GM12878 (cell line): ENCODE measurements around the gene ITSN1. TPM values are rescaled to one million over a fixed set of nuclear protein-coding genes. Genes with fewer than 3 reads are reported as not detected.

Source experiments
- ATAC-seq: fragments of 200-7000 bp; cut with Tn5 transposase; 3 replicates; pipeline ENCODE4 v1.9.1; 2020; ENCODE audit warnings: mild to moderate bottlenecking, moderate library complexity
- BruUV-seq: library from RNA; stranded (reverse); fragments of 400-500 nt; replicated peaks from 2 replicates; lab custom pipeline; 2021; lab: Mats Ljungman, UMichigan
- CTCF ChIA-PET: fragments of 300-600 bp; sonication (Branson Sonifier 250); formaldehyde crosslinking; extraction: SDS; loops from one replicate; lab custom pipeline; 2021; ENCODE audit warnings: inconsistent platforms; lab: Yijun Ruan, JAX
- POLR2A ChIA-PET: fragments of 350-600 bp; formaldehyde crosslinking; extraction: SDS; loops from one replicate; lab custom pipeline; 2021; ENCODE audit warnings: inconsistent platforms; lab: Charles Lee
- RAD21 ChIA-PET: fragments of 300-600 bp; sonication (Branson Sonifier 250); formaldehyde crosslinking; loops from one replicate; lab custom pipeline; 2023; ENCODE audit warnings: antibody characterized with exemption; ENCODE audit not compliant: unreplicated experiment; lab: Charles Lee
- SMC1A ChIA-PET: fragments of 300-600 bp; sonication (Branson Sonifier 250); formaldehyde crosslinking; loops from one replicate; lab custom pipeline; 2023; ENCODE audit not compliant: unreplicated experiment, uncharacterized antibody; lab: Charles Lee
- DNase-seq: peaks from one replicate; pipeline ENCODE4 v3.0.0-alpha.2; 2011; ENCODE audit warnings: low read depth, low spot score
- FAIRE-seq: peaks from 3 replicates; lab custom pipeline; 2011; peaks lifted over from hg19 to GRCh38; lab: Jason Lieb, UNC
- H2AFZ ChIP-seq: 2 replicates; pipeline ENCODE4 v1.6.0; 2011; ENCODE audit warnings: low read depth, low read length, control low read depth; ENCODE audit not compliant: control insufficient read depth
- H3K27ac ChIP-seq: 2 replicates; pipeline ENCODE4 v1.5.1; 2011; ENCODE audit warnings: control low read depth; ENCODE audit not compliant: control insufficient read depth, insufficient read depth
- H3K27me3 ChIP-seq, 2 experiments: replicated peaks in 1 of 2; 2 replicates each; pipeline versions ENCODE4 v1.6.0 to v1.6.1; 2011; ENCODE audit warnings: low read length in 1 of 2; ENCODE audit not compliant: control insufficient read depth in 2 of 2, insufficient read depth in 2 of 2
- H3K36me3 ChIP-seq, 2 experiments: 2 replicates each; pipeline ENCODE4 v1.5.1; 2011; ENCODE audit warnings: low read length in 1 of 2; ENCODE audit not compliant: control insufficient read depth in 2 of 2, insufficient read depth in 2 of 2
- H3K4me1 ChIP-seq: 2 replicates; pipeline ENCODE4 v1.6.1; 2011; ENCODE audit warnings: mild to moderate bottlenecking, low read length, moderate library complexity, mixed read lengths; ENCODE audit not compliant: control insufficient read depth, insufficient read depth
- H3K4me2 ChIP-seq: 2 replicates; pipeline ENCODE4 v1.6.0; 2011; ENCODE audit warnings: control low read depth; ENCODE audit not compliant: control insufficient read depth, insufficient read depth
- H3K4me3 ChIP-seq: fragments of 200-600 bp; sonication (generic); 2 replicates; pipeline ENCODE4 v1.5.1; 2016
- H3K79me2 ChIP-seq: 2 replicates; pipeline ENCODE4 v1.6.0; 2011; ENCODE audit warnings: low read length; ENCODE audit not compliant: control insufficient read depth, insufficient read depth
- H3K9ac ChIP-seq: 2 replicates; pipeline ENCODE4 v1.8.0; 2011; ENCODE audit warnings: low read length, control low read depth, mixed read lengths; ENCODE audit not compliant: control insufficient read depth, insufficient read depth
- H3K9me3 ChIP-seq: replicated peaks from 3 replicates; pipeline ENCODE4 v1.5.1; 2011; ENCODE audit warnings: mild to moderate bottlenecking, low read length; ENCODE audit not compliant: control insufficient read depth, insufficient read depth
- H4K20me1 ChIP-seq: 2 replicates; pipeline ENCODE4 v1.6.0; 2011; ENCODE audit not compliant: control insufficient read depth, insufficient read depth
- BACH1 ChIP-seq: fragments of 450-650 bp; IDR thresholded peaks from 2 replicates; pipeline ENCODE4 v1.6.1; 2017; ENCODE audit warnings: mild to moderate bottlenecking, borderline replicate concordance
- CBFB ChIP-seq: IDR thresholded peaks from 2 replicates; pipeline ENCODE4 v1.6.1; 2016; ENCODE audit warnings: antibody characterized with exemption, low read depth
- CREM ChIP-seq: IDR thresholded peaks from 2 replicates; pipeline ENCODE4 v1.6.1; 2014; ENCODE audit warnings: antibody characterized with exemption, low read depth
- ELK1 ChIP-seq: IDR thresholded peaks from 2 replicates; pipeline ENCODE4 v1.6.1; 2012; ENCODE audit warnings: low read depth, low read length, improper control_type of control experiment
- FOXM1 ChIP-seq: IDR thresholded peaks from 2 replicates; pipeline ENCODE4 v1.6.1; 2012; ENCODE audit warnings: low read depth, mild to moderate bottlenecking, inconsistent platforms, low read length, moderate library complexity
- GATAD2B ChIP-seq: fragments of 450-650 bp; conservative IDR thresholded peaks from 2 replicates; pipeline ENCODE4 v1.6.1; 2017; ENCODE audit warnings: low read depth, mild to moderate bottlenecking, moderate library complexity
- MEF2A ChIP-seq: IDR thresholded peaks from 2 replicates; pipeline ENCODE4 v1.6.1; 2011; ENCODE audit warnings: low read depth, mild to moderate bottlenecking, low read length, moderate library complexity; ENCODE audit not compliant: insufficient read depth
- MXI1 ChIP-seq: fragments of 150-350 bp; IDR thresholded peaks from 2 replicates; pipeline ENCODE4 v1.6.1; 2011; ENCODE audit warnings: low read depth, mild to moderate bottlenecking, inconsistent platforms, low read length, improper control_type of control experiment
- MYB ChIP-seq: fragments of 150-350 bp; IDR thresholded peaks from 2 replicates; pipeline ENCODE4 v1.6.1; 2014; ENCODE audit warnings: mild to moderate bottlenecking, low read depth, low read length, borderline replicate concordance
- NR2F1 ChIP-seq: fragments of 450-650 bp; conservative IDR thresholded peaks from 2 replicates; pipeline ENCODE4 v1.6.1; 2017; ENCODE audit warnings: mild to moderate bottlenecking
- POLR2A ChIP-seq: IDR thresholded peaks from 2 replicates; pipeline ENCODE4 v1.6.1; 2011; ENCODE audit warnings: low read depth, mild to moderate bottlenecking, low read length
- POU2F2 ChIP-seq: IDR thresholded peaks from 3 replicates; pipeline ENCODE4 v1.6.1; 2011; ENCODE audit warnings: low read depth, mild to moderate bottlenecking, low read length, borderline replicate concordance
- SIX5 ChIP-seq: IDR thresholded peaks from 2 replicates; pipeline ENCODE4 v1.6.1; 2011; ENCODE audit warnings: mild to moderate bottlenecking, low read depth, low read length, moderate library complexity; ENCODE audit not compliant: severe bottlenecking
- SPI1 ChIP-seq: IDR thresholded peaks from 2 replicates; pipeline ENCODE4 v1.6.1; 2011; ENCODE audit warnings: low read depth, mild to moderate bottlenecking, low read length, moderate library complexity, borderline replicate concordance; ENCODE audit not compliant: insufficient read depth
- SRF ChIP-seq, 2 experiments: IDR thresholded peaks; 2 replicates each; pipeline ENCODE4 v1.6.1; 2011; ENCODE audit warnings: low read depth in 2 of 2, low read length in 2 of 2, mild to moderate bottlenecking in 1 of 2, moderate library complexity in 1 of 2
- TCF3 ChIP-seq: IDR thresholded peaks from 2 replicates; pipeline ENCODE4 v1.6.1; 2012; ENCODE audit warnings: low read depth, mild to moderate bottlenecking, low read length, borderline replicate concordance; ENCODE audit not compliant: insufficient read depth
- TCF7 ChIP-seq: IDR thresholded peaks from 2 replicates; pipeline ENCODE4 v1.6.1; 2014; ENCODE audit warnings: antibody characterized with exemption, borderline replicate concordance
- WGBS: methylation state at CpG from one replicate; pipeline ENCODE4 v1.1.6; 2016; ENCODE audit warnings: low lambda C conversion rate; ENCODE audit not compliant: insufficient replicate concordance, insufficient coverage; ENCODE audit errors: missing lambda C conversion rate; 5-methylcytosine and 5-hydroxymethylcytosine counted together
- in situ Hi-C: fragments of 300-500 bp; cut with MboI; formaldehyde crosslinking; loops from 9 replicates; pipeline ENCODE4 v1.14.3; 2018; ENCODE audit warnings: mixed read lengths
- intact Hi-C: fragments of 100-400 bp; cut with micrococcal nuclease; formaldehyde crosslinking; loops from one replicate; pipeline ENCODE4 v1.14.2; 2022; ENCODE audit not compliant: unreplicated experiment
- polyA plus RNA-seq, 11 experiments: library from polyadenylated mRNA; depleted of rRNA in 4 of 11; unstranded in 6 of 11; stranded (reverse) in 5 of 11; fragments of >200 nt; fragmentation: Nextera tagmentation in 4 of 11; fragmentation: Illumina TruSeq in 1 of 11; extraction: Ambion mirVana in 4 of 11; extraction: Trizol in 1 of 11; gene quantifications; 1 replicate in 1 of 11; 2 replicates in 10 of 11; pipeline versions ENCODE4 v1.2.1 to v1.2.3, GENCODE V29; 2011 to 2016; ENCODE audit warnings: inconsistent platforms in 2 of 11, missing spikeins in 2 of 11, low read depth in 1 of 11
- total RNA-seq, 4 experiments: library from RNA; depleted of rRNA in 3 of 4; stranded (reverse); fragments of >200 nt in 3 of 4; fragmentation: Illumina TruSeq in 1 of 4; extraction: Trizol in 1 of 4; gene quantifications; 2 replicates each; pipeline versions ENCODE4 v1.2.1 to v1.2.3, GENCODE V29; 2013 to 2021

ITSN1 gene
- total and polyA plus RNA-seq, 10 of the 15 experiments (the other 5 are each of a cell fraction or from before 2014, with no cell fraction given), result 0.89 to 10.6 (median 4.8) TPM

GRCh38 chr21:33909756-33910155 is 267.5 kb downstream of the ITSN1 start:
- ChIA-PET RAD21 (no interaction called here), POLR2A (no interaction called here), SMC1A (no interaction called here), CTCF (no interaction called here)
- no peaks in the 10 kb centered on the region; the same call in 1 of the 2 replicates for H3K4me1 ChIP-seq
- in situ Hi-C loops (no loop called here), intact Hi-C loops (no loop called here)
- H3K4me2 ChIP-seq, result no peak overlapping the region
- peaks cover 25 to 60% of the 10 kb centered on the region in 2 experiments for H3K36me3 ChIP-seq
- no peak for TF ChIP-seq SRF (IDR thresholded peaks at IDR 0.05; ENCODE audit: low read depth in 2 of 2, low read length in 2 of 2)
- TF ChIP-seq CBFB, result no peak
- TF ChIP-seq NR2F1, result no peak
- TF ChIP-seq CREM, result no peak
- no peak for TF ChIP-seq FOXM1
- no peak for TF ChIP-seq SIX5
- TF ChIP-seq POLR2A, result no peak
- no peak for TF ChIP-seq BACH1
- TF ChIP-seq POU2F2, result no peak
- TF ChIP-seq MEF2A, result no peak
- TF ChIP-seq MXI1, result no peak
- TF ChIP-seq TCF3, result no peak
- no peak for TF ChIP-seq TCF7
- no peak for TF ChIP-seq SPI1
- TF ChIP-seq MYB, result no peak
- no peak for TF ChIP-seq ELK1
- no peak for TF ChIP-seq GATAD2B
- H4K20me1 ChIP-seq, result no peaks in the 10 kb centered on the region
- no peak overlapping the region for H3K27ac ChIP-seq
- FAIRE-seq (no peak), ATAC-seq (no peak), DNase-seq (no peak)
- H2AFZ ChIP-seq, result no peak overlapping the region
- WGBS, result 88% methylated on average over 6 of the region's 6 CpGs
- no peak overlapping the region for H3K9ac ChIP-seq
- H3K79me2 ChIP-seq, result peaks cover 22% of the 10 kb centered on the region
- H3K27me3 ChIP-seq, result no peaks in the 10 kb centered on the region
- no TSS peak for BruUV-seq
- H3K9me3 ChIP-seq, result no peaks in the 10 kb centered on the region
- H3K4me3 ChIP-seq, result no peak overlapping the region
